Ureter (tissue), 1 donor: Measurements from ENCODE around the gene FLAD1. TPM values are rescaled to one million over a fixed set of nuclear protein-coding genes. Genes with fewer than 3 reads are reported as not detected.

ENCODE experiments used
- DNase-seq: peaks from one replicate; pipeline ENCODE4 v3.0.0-alpha.2; 2020; ENCODE audit warnings: low spot score
- total RNA-seq: library from RNA; stranded (reverse); gene quantifications from one replicate; pipeline ENCODE4 v1.2.4, GENCODE V29; 2023
- donor health status: DM: yes; HTN: yes; CAD: no.

FLAD1 gene
- total RNA-seq, 1 donor from 2014 or later = 48.3 TPM

- no peak for DNase-seq
Measured at GRCh38 chr1:155034318-155035208, 51.4 kb downstream of the FLAD1 start.

- no peak for DNase-seq
Measured at GRCh38 chr1:155035936-155036335, 52.8 kb downstream of the FLAD1 start.

GRCh38 chr1:155037043-155037442 lies 53.9 kb downstream of the FLAD1 start:
- DNase-seq = no peak

- DNase-seq = no peak
Measured at GRCh38 chr1:155037851-155038441, 54.8 kb downstream of the FLAD1 start.

GRCh38 chr1:155038602-155039307 lies 55.6 kb downstream of the FLAD1 start:
- DNase-seq = no peak

GRCh38 chr1:155039308-155039669 lies 56.1 kb downstream of the FLAD1 start:
- DNase-seq = no peak

GRCh38 chr1:155040358-155041093 lies 57.4 kb downstream of the FLAD1 start:
- DNase-seq = no peak

Other genes starting within 250 kb of the FLAD1 start
- gene KCNN3, start 113.1 kb upstream of the FLAD1 start, total RNA-seq = 5.4 TPM
- 41.8 TPM for gene PMVK, start 46.6 kb upstream of the FLAD1 start, total RNA-seq
- gene PBXIP1, start 27.2 kb upstream of the FLAD1 start, total RNA-seq = 71.2 TPM
- gene PYGO2, start 21.6 kb upstream of the FLAD1 start, total RNA-seq = 35.8 TPM
- 216 TPM for gene SHC1, start 12.6 kb upstream of the FLAD1 start, total RNA-seq
- 24.8 TPM for gene CKS1B, start 8.7 kb upstream of the FLAD1 start, total RNA-seq
- 0.94 TPM for gene LENEP, start 10.2 kb downstream of the FLAD1 start, total RNA-seq
- 92.8 TPM for gene ZBTB7B, start 19.5 kb downstream of the FLAD1 start, total RNA-seq
- gene DCST2, start 50.4 kb downstream of the FLAD1 start, total RNA-seq = 1.2 TPM
- not detected for gene DCST1, start 50.5 kb downstream of the FLAD1 start, total RNA-seq
- 152 TPM for gene ADAM15, start 68.0 kb downstream of the FLAD1 start, total RNA-seq
- gene EFNA4, start 80.4 kb downstream of the FLAD1 start, total RNA-seq = 11.2 TPM
- 1.1 TPM for gene EFNA3, start 95.5 kb downstream of the FLAD1 start, total RNA-seq
- 111 TPM for gene EFNA1, start 144.5 kb downstream of the FLAD1 start, total RNA-seq
- gene SLC50A1, start 152.5 kb downstream of the FLAD1 start, total RNA-seq = 63.4 TPM
- 75.4 TPM for gene DPM3, start 157.2 kb downstream of the FLAD1 start, total RNA-seq
- 293 TPM for gene KRTCAP2, start 190.0 kb downstream of the FLAD1 start, total RNA-seq
- 1.6 TPM for gene TRIM46, start 190.5 kb downstream of the FLAD1 start, total RNA-seq
- gene THBS3, start 224.6 kb downstream of the FLAD1 start, total RNA-seq = 54.6 TPM
- 31.6 TPM for gene MTX1, start 225.4 kb downstream of the FLAD1 start, total RNA-seq